Muscle of arm (tissue), 12 donors: Measurements from ENCODE around the gene ANXA2R. TPM values are rescaled to one million over a fixed set of nuclear protein-coding genes. Genes with fewer than 3 reads are reported as not detected.
A peak's percentile ranks its signal among the peaks of the same experiment; 100 is the strongest.

Experiments
- DNase-seq: peaks from one replicate; pipeline ENCODE4 v3.0.0-alpha.2; 2013
- polyA plus RNA-seq, 12 donors: library from polyadenylated mRNA; unstranded; fragments of 120-200 nt; gene quantifications; one replicate each; pipeline ENCODE4 v1.2.1, GENCODE V29; 2013; ENCODE audit not compliant: insufficient read length in 12 of 12

The ANXA2R gene
- polyA plus RNA-seq, 12 donors = 0.65 to 1.8 (median 0.79) TPM; not detected in 2

- DNase-seq = no peak
Observed at GRCh38 chr5:43001748-43002147, 38.4 kb downstream of the ANXA2R start.

GRCh38 chr5:43000914-43001313, 39.2 kb downstream of the ANXA2R start:
- DNase-seq = no peak

- DNase-seq = no peak
Observed at GRCh38 chr5:43000111-43000840, 39.8 kb downstream of the ANXA2R start.

- DNase-seq = no peak
Observed at GRCh38 chr5:42995360-42995751, 44.8 kb downstream of the ANXA2R start.

- peak; percentile 90 for DNase-seq
Observed at GRCh38 chr5:42994555-42995359, 45.4 kb downstream of the ANXA2R start.

- no peak for DNase-seq
Observed at GRCh38 chr5:42994246-42994554, 45.9 kb downstream of the ANXA2R start.

- DNase-seq = peak; percentile 46
Observed at GRCh38 chr5:42993516-42994245, 46.4 kb downstream of the ANXA2R start.

- peak; percentile 64 for DNase-seq
Observed at GRCh38 chr5:42992088-42992879, 47.8 kb downstream of the ANXA2R start.

GRCh38 chr5:42991404-42992087, 48.6 kb downstream of the ANXA2R start:
- DNase-seq = no peak

GRCh38 chr5:42990892-42991291, 49.2 kb downstream of the ANXA2R start:
- DNase-seq = no peak

Other genes with a start within 250 kb of the ANXA2R start
- 100 to 1,000 TPM in 11 of 12 donors, not detected in 1; 105 to 591 (median 132) TPM for gene SELENOP, start 228.4 kb downstream of the ANXA2R start, polyA plus RNA-seq
- gene ZNF131, start 80.6 kb upstream of the ANXA2R start, polyA plus RNA-seq = 10 to 100 TPM in 11 of 12 donors, not detected in 1; 30.6 to 57.1 (median 40.8) TPM
- under 1 TPM in 9 of 12 donors, not detected in 3; 0.13 to 0.95 (median 0.36) TPM for gene NIM1K, start 151.9 kb upstream of the ANXA2R start, polyA plus RNA-seq